Erythroblast (primary cell): Measurements from ENCODE around the gene CSE1L.

ENCODE experiments used
- GATA1 ChIP-seq: IDR thresholded peaks from 2 replicates; pipeline ENCODE4 v1.6.1; 2011; ENCODE audit warnings: low read depth, mild to moderate bottlenecking, control low read depth, low read length, moderate library complexity
- POLR2A ChIP-seq: IDR thresholded peaks from 2 replicates; pipeline ENCODE4 v1.6.1; 2011; ENCODE audit warnings: mild to moderate bottlenecking, low read length

- TF ChIP-seq POLR2A (no peak), GATA1 (no peak)
Observed at GRCh38 chr20:49133571-49133970, 87.5 kb downstream of the CSE1L start.
